A673 (cell line): ENCODE measurements around the gene ADAMTS2.

Source experiments
- CTCF ChIP-seq: fragments of 300-800, 200-600 bp; sonication (generic); conservative IDR thresholded peaks from 2 replicates; pipeline ENCODE4 v1.5.1; 2017; ENCODE audit warnings: low read depth, mild to moderate bottlenecking, antibody characterized with exemption, low read length, moderate library complexity, mixed read lengths
- EZH2 ChIP-seq: fragments of 200-600 bp; sonication (generic); IDR thresholded peaks from 2 replicates; pipeline ENCODE4 v1.6.1; 2017; ENCODE audit warnings: borderline replicate concordance, low read depth, mild to moderate bottlenecking, mixed read lengths, antibody characterized with exemption, low read length; ENCODE audit not compliant: poor library complexity, severe bottlenecking

DNA sequence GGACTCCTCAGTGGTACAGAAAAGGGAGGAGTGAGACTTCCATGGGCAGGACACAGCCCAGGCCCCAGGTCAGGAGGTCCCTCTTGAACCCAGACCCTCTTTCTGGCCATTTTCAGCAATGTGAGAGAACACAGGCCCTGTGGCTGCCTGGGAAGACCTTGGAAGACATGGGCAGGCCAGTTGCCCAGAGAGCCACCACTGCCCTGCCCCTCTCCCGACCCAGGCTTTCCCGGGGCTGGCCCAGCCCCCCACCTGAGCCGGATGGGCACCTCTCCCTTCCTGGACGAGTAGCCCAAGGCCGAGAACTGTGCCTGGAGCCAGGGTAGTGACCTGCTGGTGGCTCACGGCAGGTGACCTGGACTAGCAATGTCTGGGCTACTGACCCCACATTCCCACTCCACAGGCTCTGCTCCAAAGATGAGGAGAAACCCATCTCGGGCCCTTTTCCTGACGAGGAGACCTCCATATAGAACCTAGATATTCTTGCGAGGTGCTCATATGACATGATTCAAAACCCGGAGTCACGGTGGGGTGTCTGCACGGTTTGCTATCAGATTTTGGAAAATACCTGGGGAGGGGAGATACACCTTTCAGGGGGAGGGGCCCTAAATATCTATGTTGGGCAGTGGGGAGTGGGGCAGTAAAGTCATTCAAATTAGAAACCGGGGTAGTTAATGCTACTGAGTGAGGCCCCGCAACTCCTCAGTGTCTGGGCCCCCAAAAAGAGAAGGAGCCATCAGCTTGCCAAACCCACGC, 225.7 kb downstream of the ADAMTS2 start:
- no peak for TF ChIP-seq CTCF
- TF ChIP-seq EZH2, result no peak
